Amniotic epithelial cell (primary cell): ENCODE data around the gene CDX2.

Experiments
- DNase-seq: peaks from one replicate; pipeline ENCODE4 v3.0.0-alpha.2; 2010; ENCODE audit warnings: low read depth

CDX2 gene

DNA sequence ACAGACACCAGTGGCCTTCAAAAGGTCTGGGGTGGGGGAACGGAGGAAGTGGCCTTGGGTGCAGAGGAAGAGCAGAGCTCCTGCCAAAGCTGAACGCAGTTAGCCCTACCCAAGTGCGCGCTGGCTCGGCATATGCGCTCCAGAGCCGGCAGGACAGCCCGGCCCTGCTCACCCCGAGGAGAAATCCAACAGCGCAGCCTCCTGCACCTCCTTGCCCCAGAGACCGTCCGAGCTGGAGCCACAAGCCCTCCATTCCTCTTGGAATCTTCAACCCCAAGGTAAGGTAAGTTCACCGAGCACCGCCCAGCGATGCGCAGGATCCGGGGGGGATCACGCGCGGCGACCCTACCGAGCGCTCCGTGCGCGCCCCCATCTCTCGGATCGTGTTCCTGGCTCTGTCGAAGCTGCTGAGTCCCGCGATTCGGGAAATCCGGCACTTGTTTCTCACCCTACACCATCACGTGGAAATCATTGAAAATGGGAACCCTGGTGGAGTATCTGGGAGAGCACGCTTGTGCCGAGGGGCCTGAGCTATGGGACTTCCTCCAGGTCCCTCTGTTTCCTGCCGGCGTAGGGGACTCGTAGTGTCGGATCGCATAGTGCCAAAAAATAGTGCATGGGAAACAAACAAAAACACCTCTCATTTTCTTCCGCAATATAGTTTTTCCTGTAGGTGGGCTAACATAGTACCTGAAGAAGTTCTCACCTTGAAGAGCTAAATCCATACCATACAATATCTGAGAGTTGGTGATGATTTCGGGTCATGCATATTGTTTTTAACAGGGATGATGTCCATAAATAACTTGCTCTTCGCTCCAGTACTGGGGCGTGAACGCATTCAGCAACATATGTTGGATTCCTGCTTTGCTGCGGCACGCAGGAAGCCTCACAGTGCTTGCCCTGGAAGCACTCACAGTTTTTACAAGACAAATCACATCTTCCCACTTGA lies 40.0 kb downstream of the CDX2 start:
- no peak for DNase-seq

DNA sequence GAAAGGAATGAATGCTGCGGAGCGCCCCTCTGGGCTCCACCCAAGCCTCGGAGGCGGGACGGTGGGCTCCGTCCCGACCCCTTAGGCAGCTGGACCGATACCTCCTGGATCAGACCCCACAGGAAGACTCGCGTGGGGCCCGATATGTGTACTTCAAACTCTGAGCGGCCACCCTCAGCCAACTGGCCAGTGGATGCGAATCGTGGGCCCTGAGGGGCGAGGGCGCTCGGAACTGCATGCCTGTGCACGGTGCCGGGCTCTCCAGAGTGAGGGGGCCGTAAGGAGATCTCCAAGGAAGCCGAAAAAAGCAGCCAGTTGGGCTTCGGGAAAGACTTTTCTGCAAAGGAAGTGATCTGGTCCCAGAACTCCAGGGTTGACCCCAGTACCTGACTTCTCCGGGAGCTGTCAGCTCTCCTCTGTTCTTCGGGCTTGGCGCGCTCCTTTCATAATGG lies 40.7 kb downstream of the CDX2 start:
- DNase-seq = no peak

DNA sequence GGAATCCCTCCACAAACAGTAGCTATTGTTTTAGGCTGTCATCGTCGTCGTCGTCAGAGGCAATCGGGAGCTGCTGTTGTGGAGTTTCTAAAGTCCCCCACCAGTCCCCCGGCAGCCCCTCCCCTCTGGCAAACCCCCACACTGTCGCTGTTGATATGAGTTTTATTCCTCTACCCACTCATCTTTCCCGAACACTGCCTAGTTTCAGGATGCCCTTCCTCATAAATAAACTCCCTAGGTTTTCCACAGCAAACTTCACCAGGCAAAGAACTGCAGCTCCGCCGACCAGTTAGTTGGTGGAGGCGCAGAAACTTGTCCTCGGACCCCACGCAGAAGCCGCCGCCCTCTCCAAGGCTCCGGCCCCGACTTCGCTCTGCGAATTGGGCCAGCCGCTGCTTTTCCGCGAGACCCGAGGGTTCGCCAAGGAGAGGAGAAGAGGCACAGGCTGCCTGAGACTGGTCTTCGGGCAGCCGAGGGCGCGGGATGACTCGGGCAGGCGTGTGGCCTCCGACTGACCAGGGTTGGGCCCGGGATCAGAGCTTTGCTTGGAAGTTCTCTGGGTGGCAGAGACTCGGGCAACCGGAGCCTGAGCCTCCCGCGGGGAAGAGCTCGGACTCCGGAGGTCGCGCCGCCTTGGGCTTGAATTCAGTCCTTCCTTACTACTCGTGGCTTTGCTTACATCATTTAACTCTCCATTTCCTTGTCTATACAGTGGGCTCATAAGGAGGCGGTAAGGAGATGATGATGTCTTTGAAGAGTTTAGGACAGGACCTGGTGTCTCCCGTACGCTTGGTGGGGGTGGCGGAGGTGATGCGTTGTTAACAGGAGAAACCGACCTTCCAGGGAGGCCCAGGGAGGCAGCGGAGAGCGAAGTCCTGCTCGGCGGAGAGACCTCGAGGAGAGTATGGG lies 41.4 kb downstream of the CDX2 start:
- no peak for DNase-seq

DNA sequence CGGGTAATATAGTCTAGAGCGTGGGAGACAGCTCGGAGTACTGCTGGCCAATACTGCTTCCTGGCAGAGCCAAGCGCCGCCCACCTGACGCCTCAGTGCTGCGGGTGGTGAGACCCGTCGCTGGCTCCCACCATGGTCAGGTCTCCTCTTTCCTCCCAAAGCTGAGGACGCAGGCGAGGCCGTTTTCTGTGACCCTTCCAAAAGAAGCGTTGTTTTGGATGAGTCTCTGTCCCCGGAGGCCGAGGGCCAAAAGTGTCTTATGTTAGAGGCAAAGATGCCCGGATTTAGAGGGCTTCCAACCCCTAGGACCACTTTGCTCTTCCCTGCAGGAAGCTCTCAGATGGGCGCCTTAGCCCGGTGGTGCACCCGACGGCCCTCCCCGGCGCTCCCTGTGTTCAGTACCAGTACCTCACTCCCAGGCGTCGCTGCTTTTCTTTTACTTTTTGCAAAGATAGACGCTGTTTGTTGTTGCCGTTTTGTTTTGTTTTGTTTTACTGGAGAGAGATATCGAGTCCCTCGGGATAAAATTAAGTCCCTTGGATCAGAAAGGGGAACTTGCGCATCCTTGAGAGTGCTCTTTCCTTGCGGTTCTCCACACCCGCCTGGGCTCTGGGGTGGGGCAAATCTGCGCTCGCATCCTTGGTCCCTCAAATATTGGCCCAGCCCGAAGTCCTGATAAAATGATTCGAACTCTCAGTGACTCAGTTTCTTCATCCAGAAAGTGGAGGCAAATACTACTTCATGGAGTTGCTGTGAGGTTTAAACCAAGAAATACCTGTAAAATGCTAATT lies 42.3 kb downstream of the CDX2 start:
- DNase-seq = no peak

DNA sequence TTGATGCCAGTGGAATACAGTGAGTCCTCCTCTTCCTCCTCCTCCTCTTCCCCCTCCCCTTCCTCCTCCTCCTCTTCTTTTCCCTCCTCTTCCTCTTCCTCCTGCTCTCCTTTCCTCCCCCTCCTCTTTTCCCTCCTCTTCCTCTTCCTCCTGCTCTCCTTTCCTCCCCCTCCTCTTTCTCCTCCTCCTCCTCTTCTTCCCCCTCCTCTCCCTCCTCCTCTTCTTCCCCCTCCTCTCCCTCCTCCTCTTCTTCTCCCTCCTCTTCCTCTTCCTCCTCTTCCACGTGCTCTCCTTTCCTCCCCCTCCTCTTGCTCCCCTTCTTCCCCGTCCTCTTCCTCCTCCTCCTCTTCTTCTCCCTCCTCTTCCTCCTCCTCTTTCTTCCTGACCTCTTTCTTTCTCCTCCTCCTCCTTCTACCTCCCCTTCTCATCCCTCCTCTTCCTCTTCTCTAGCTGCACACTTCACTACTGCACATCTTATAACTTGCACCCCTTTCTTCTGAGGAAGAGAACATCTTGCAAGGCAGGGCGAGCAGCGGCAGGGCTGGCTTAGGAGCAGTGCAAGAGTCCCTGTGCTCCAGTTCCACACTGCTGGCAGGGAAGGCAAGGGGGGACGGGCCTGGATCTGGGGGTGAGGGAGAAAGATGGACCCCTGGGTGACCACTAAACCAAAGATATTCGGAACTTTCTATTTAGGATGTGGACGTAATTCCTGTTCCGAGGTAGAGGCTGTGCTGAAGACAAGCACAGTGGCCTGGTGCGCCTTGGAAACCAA lies 43.7 kb downstream of the CDX2 start:
- DNase-seq = no peak

DNA sequence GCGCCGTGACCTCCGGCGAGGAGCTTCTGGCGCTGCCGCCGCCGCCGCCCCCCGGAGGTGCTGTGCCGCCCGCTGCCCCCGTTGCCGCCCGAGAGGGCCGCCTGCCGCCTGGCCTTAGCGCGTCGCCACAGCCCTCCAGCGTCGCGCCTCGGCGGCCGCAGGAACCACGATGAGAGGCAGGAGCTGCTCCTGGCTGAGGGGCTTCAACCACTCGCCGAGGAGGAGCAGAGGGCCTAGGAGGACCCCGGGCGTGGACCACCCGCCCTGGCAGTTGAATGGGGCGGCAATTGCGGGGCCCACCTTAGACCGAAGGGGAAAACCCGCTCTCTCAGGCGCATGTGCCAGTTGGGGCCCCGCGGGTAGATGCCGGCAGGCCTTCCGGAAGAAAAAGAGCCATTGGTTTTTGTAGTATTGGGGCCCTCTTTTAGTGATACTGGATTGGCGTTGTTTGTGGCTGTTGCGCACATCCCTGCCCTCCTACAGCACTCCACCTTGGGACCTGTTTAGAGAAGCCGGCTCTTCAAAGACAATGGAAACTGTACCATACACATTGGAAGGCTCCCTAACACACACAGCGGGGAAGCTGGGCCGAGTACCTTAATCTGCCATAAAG lies 44.5 kb downstream of the CDX2 start:
- no peak for DNase-seq

DNA sequence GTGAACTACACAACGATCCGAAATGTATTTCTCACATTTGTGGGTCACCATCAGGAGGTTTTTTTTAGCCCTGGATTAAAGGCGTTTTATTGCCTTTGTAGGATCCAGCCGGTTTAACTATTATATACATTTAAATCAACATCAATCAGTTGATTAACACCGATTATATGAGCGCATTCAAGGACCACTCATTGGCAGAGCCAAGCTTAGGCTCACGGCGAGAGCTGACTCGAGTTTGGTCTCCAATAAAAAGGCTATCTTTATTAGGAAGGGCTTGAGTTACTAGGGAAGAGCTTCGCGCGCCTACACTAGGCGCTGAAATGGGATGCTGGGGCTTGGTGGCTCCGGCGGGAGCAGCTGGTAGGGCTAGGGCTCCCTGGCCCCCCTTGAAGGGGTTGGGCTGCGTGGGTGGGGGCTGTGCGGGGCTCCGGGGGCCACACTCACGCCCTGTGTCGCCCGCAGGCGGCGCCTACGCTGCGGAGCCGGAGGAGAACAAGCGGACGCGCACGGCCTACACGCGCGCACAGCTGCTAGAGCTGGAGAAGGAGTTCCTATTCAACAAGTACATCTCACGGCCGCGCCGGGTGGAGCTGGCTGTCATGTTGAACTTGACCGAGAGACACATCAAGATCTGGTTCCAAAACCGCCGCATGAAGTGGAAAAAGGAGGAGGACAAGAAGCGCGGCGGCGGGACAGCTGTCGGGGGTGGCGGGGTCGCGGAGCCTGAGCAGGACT lies 45.2 kb downstream of the CDX2 start:
- DNase-seq = no peak

DNA sequence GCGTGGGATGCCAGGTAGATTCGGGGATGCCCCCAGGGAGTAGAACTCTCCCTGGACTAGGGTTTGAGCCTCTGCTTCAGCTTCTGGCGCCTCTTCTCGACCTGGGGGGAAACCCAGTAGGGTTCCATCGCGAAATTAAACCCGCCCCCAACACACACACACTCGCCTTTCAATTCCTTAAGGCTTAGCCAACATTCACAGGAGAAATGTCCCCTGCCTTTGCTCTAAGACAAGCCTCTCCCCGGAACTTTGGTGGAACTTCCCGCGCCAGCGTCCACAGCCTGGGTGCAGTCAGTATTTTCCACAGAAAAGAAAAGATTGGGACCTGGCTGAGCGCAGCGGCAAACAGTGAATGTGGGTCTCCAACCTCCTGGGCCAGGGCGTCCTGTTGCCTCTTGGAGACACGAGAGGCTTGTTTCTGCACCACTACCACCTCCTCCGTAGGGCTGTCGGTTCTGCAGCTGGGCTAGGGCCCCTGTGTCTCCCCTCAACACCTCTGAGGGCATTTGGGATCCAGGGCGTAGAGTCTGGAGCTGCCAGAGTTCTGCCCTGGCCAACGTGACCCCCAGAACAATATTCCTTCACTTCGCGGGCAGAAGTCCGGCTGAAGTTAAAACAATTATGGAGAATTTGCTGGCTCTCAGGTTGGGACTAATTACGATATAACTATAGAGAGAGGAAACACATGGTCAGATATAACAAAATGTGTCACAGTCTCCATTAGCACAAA lies 46.1 kb downstream of the CDX2 start:
- DNase-seq = no peak

DNA sequence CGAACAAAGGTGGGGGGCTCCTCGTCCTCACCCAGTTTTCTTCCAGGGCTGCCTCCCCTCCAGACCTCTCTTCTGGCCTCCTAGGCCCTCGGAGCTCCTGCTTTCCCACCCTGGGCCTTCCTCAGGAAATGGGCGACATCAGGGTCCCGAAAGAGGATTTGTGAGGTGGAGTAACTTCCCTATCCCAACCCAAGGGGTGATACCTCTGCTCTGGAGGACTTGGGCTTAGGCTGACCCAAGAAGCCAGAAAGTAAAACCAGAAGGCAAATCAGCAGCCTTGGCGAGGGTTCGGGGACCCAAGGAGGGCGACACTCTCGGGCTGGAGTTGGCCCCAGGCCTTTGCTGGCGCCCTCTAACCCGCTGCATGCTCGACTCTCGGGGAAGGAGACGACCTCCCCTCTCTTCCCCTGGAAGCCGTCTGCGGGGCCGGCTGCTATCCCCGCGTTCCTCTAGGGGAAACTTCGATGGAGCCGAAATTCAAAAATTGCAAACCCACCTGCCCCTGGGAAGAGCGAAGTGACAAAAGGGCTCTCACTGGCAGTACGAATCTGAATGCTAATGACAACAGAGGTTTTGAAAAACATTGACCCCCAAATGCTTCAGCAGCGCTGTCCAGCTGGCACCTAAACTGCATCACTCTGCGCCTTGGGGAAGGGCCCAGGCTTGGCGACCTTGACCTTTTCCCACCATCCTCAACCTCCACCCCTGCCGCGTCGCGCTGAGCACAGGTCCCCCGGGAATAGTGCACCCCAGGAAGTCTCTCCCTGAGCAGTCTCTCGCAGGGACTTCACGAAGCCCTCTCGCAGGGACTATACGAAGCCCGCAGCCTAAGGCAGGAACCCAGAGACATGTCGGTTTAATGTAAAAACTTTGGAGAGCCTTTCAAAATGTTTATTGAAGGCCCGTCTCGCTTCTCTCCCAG lies 46.9 kb downstream of the CDX2 start:
- no peak for DNase-seq

DNA sequence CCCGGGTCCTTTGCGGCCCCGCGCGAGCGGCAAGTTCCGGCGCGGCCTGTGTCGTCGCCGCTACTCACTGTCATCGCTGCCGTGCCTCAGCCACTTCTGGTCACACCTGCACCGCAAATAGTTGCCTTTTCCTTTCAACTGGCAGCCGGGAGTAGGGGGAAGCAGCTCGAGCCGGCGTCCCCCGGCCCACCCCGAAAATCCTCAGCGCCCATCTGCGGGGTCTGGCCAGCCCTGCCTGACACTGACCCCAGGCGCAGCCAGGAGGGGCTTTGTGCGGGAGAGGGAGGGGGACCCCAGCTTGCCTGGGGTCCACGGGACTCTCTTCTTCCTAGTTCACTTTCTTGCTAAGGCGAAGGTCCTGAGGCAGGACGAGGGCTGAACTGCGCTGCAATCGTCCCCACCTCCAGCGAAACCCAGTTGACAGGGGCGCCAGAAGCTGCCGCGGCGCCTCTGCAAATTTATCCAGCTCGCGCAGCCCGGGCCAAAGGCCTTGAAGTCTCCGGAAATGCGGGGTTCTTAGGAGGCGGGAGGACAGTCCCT lies 47.6 kb downstream of the CDX2 start:
- DNase-seq = no peak

DNA sequence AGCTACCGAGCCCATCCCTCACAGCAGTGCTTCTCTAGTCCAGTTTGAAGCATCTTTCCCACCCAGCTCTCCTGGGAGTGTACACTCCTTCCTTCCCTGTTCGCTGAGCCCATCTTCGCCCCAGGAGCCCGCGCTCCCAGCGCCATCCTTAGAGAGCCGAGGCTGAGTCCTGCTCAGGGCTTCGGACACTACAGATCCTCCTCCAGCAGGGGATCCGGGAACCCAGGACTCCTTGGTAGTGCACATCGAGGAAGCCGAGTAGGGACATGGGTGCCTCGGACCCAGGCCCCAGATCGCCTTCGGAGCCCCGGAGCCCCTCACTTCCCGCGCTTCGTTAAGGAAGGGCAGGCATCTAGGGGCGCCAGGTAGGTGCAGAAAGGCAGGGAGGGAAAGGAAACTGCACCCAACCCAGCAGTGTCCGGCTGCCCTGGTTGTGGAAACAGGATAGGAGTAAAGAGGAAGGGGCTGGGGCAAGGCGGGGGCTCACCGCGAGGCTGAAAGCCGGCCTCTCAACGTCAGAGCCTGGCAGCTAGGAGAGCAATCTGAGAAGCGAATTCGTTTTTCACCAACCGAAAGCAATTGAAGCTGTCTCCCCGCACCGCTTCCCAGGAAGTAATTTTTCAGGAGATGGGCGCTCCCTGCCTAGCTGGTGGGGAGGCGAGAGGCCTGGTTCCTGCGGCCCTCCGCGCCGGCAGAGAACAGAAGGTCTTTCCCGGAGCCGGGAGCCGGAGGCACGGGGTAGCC lies 48.3 kb downstream of the CDX2 start:
- peak; percentile 4 for DNase-seq

DNA sequence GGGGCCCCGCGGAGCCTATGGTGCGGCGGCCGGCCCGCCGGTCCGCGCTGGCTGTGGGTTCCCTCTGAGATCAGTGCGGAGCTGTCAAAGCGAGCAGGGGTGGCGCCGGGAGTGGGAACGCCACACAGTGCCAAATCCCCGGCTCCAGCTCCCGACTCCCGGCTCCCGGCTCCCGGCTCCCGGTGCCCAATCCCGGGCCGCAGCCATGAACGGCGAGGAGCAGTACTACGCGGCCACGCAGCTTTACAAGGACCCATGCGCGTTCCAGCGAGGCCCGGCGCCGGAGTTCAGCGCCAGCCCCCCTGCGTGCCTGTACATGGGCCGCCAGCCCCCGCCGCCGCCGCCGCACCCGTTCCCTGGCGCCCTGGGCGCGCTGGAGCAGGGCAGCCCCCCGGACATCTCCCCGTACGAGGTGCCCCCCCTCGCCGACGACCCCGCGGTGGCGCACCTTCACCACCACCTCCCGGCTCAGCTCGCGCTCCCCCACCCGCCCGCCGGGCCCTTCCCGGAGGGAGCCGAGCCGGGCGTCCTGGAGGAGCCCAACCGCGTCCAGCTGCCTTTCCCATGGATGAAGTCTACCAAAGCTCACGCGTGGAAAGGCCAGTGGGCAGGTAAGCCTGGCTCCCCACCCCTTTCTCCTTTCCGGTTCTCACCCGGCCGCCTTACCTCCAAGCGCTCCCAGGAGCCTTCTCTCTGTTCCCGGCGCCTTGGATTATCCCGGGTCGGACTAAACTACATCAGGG lies 49.0 kb downstream of the CDX2 start, which contains the start of gene PDX1:
TSS of gene PDX1 (plus strand) at position 67 of the 743 bp plus-strand sequence. CDS start at position 206, 139 bp downstream.
- DNase-seq = no peak

DNA sequence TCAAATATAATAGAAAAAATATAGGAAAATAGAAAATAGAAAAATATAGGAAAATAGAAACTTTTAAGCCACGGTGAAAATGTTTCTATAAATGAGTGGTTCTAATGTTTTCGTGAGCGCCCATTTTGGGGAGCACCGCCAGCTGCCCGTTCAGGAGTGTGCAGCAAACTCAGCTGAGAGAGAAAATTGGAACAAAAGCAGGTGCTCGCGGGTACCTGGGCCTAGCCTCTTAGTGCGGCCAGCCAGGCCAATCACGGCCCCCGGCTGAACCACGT lies 49.5 kb downstream of the CDX2 start:
- DNase-seq = no peak

DNA sequence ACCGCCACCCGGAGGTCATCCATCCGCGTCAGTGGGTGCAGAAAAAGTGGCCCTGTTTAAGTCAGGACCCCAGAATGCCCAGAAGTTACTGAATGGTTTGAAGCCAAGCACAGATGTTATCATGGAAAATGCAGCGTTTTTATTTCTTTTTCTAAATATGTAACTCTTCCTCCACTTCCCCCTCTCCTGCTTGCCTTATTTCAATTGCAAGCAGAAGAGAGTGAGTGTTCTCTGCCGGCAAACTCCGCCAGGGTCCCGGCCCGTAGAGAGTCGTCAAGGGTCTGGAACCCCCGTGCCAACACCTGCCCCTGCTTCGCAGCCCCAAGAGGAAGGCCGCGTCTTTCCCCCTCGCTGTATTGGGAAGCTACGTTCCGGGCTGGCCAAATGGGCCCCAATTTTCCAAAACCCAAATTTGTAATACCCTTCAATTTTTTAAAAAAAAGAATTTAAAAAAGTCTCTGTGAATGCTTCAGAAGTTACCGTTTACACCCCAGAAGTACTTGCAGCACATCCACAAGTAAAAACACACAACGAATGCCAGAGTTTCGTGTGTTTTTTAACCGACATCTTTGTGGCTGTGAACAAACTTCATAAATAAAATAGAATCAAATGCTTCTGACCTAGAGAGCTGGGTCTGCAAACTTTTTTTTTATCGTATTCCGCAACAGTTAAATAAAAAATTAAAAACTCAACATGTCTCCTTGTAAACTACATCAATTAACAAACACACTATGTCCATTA lies 50.0 kb downstream of the CDX2 start:
- DNase-seq = no peak

DNA sequence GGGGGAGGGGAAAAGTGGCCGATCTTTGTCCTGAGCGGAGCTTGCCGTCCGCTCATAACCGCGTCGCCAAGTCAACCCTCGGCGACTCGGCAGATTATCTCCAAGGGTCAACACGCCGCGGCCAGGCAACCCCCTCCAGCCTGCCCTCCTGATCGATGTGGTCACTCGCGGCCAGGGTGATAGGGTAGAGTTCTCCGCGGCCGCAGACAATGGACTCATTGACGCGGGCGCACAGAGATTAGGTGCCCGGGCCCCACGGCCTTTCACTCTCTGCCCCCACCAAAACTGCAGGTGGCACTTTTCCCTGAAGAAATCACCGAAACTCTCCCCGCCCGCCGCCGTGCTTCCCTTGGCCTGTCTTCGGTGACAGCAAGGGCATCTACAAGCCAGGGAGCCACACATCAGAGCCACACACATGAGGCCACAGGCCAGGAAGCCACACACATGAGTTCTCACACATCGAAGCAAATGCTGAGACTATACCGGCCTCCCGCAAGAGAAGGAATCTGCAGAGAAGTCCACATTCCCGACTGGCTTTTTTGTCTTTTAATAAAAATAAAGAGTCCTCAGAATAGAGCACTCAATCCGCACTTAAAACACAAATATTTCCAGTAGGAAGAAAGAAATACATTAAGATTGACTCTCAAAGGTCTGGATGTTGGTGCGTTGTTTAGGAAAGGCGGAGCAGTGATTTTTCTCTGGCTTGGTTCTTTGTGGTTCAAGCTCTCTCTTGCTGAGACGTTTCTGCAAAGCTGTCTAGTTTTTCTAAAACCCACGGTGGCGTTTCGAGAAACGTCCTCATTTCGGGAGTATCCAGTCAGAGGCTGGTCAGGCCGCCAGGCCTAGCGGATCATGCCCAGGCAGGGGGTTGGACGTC lies 50.8 kb downstream of the CDX2 start:
- no peak for DNase-seq
